Stimulated activated CD8-positive, alpha-beta memory T cell treated with anti-CD3 and anti-CD28 coated beads, Interleukin-2, amount 100 ng/mL, for 48 hours (primary cell): Measurements from ENCODE around the gene MIA.
"Not testable (repeated sequence)": the region's sequence is repeated elsewhere in the genome, so short reads cannot be mapped to it uniquely, and the experiment has no call there.

Source experiments
- DNase-seq, 2 donors: peaks; one replicate each; pipeline ENCODE4 v3.0.0-alpha.2; 2020; ENCODE audit warnings: low read depth in 2 of 2

Gene MIA

GRCh38 chr19:40774916-40775631, at the start of gene MIA:
TSS of gene MIA (plus strand) at chr19:40775521. CDS start at chr19:40775543, 22 bp downstream.
- no peak for DNase-seq

DNA sequence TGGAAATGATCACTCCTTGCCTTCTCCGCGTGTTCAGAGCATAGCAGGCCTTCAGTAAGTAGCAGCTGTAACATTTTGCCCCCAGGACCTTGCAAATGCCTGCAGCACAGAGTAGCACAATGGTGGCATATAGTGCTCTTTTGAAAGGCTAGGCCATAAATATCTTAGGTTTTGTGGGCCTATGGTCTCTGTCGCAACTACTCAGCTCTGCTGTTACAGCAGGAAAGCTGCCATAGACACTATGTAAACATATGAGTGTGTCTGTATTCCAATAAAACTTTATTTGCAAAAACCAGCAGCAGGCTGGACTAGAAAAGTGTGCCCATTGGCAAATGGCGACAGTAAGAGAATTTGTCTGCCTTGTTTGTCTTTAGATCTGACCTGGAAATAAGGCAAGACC, 49.0 kb upstream of the MIA start:
- DNase-seq, result no peak

DNA sequence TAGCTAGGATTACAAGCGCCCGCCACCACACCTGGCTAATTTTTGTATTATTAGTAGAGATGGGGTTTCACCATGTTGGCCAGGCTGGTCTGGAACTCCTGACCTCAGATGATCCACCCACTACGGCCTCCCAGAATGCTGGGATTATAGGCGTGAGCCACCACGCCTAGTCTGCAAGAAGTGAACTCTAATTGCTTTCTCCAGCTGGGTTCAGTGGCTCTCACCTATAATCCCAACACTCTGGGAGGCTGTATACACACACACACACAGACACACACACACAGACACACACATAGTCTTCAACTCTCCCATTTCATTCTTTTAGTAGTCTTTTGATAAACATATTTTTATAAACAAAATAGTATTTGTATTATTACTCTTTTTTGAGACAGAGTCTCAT, 45.3 kb upstream of the MIA start:
- DNase-seq, result not testable (repeated sequence)

DNA sequence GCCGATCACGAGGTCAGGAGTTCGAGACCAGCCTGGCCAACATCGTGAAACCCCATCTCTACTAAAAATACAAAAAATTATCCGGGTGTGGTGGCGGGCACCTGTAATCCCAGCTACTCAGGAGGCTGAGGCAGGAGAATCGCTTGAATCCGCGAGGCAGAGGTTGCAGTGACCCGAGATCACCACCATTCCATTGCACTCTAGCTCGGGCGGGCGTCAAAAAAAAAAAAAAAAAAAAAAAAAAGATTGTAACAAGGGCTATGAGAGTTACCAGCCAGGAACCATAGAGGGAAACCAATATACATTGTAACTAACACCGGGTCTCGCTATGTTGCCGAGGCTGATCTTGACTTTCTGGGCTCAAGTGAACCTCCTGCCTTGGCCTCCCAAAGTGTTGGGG, 43.0 kb upstream of the MIA start:
- not testable (repeated sequence) for DNase-seq

- DNase-seq, result no peak
Measured at GRCh38 chr19:40733149-40733548, 42.2 kb upstream of the MIA start.

- no peak for DNase-seq
Measured at GRCh38 chr19:40735013-40735771, 40.1 kb upstream of the MIA start.

DNA sequence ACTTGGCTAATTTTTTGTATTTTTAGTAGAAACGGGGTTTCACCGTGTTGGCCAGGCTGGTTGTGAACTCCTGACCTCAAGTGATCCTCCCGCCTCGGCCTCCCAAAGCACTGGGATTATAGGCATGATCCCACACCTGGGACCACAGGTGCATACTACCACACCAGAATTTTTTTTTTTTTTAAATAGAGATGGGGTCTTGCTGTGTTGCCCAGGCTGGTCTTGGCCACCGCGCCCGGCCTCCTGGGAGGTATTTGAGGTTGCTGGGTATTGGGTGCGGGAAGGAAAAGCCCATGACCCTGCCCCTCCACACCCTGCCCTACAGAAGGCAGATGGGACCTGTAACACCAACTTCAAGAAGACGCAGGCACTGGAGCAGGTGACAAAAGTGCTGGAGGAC, 38.7 kb upstream of the MIA start:
- DNase-seq, result no peak

GRCh38 chr19:40737102-40737644, 38.1 kb upstream of the MIA start:
- DNase-seq, result no peak

DNA sequence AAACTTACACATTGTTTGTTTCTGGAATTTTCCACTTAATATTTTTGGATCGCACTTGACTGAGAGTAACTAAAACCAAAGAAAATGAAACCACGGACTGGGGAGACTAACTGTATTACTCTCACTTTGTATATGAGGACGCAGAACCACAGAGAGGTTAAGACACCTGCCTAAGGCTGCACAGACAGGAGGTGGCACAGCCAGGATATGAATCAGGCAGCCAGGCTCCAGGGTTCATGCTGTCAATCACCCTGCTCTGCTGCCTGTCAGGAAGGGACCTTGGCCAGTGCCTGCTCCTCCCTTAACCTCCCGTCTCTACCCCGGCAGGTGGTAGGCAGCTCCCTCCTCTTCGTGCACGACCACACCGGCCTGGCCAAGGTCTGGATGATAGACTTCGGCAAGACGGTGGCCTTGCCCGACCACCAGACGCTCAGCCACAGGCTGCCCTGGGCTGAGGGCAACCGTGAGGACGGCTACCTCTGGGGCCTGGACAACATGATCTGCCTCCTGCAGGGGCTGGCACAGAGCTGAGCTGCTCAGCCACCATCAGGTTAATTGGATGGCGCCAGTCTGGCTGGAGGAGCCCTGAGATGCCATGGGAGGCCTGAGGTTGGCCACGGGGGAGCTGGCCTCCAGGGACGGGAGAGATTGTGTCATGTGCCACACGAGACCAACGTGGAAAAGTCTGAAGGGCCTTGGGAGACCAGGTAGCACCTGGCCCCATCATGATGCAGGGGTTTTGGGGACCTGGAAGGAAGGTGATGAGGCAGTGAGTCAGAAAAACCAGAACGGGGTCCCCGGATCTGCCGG, 36.1 kb upstream of the MIA start:
- no peak for DNase-seq

GRCh38 chr19:40739871-40740703, 35.2 kb upstream of the MIA start:
- DNase-seq, result no peak

- no peak for DNase-seq
Measured at GRCh38 chr19:40740747-40741146, 34.6 kb upstream of the MIA start.

DNA sequence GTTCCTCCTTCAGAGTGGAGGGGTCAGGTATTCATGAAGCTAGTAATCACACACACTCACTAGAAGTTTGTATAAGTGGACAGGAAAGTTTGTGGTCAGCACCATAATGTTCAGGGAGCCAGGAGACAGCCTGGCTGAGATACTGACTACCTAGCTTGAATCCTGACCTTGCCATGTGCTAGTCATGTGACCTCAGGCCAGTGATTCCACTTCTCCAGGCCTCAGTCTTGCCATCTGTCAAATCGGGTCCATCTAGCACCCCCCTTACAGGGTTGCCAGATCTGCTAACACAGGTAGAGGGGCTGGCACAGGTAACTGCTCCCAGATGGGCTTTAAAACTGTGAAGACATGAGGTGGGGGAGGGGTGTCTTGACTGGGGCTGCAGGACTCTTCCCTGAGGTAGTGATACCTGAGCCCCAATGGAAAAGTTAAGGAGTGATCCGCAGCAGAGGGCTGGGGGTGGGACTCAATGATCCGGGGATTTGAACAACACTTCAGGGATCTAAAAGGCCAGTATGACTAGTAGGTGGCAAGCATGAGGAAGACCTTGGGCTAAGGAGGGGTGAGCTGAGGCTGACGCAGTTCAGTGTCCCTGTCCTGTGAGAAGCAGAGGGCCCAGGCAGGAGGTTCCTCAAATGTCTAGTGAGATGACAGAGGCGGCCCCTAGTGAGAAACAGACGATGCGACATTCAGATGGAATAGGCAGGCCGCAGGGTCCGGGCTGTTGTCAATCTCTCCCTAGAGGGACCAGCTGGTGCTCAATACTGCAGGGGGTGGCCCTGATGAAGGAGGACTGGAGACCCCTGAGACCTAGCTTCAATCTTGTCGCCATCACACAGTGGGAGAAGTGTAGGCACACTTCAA, 33.6 kb upstream of the MIA start:
- no peak for DNase-seq

DNA sequence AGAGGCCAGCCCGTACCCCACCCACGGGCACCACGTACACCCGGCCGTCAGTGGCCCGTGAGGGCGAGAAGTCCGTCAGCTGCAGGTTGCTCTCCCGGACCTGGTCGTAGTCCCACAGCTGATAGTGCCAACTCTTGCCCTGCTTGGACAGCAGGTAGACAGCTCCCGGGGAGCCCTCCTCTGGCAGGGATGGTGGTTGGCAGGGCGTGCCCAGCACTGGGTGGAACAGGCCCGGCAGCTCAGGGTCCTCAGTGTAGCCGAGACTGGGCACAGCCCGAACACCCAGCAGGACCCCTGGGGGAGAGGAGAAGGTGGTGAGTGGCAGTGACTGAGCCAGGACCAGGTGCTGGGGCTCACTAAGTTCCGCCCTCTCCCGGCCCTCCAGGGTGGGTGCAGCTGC, 32.8 kb upstream of the MIA start:
- no peak for DNase-seq

DNA sequence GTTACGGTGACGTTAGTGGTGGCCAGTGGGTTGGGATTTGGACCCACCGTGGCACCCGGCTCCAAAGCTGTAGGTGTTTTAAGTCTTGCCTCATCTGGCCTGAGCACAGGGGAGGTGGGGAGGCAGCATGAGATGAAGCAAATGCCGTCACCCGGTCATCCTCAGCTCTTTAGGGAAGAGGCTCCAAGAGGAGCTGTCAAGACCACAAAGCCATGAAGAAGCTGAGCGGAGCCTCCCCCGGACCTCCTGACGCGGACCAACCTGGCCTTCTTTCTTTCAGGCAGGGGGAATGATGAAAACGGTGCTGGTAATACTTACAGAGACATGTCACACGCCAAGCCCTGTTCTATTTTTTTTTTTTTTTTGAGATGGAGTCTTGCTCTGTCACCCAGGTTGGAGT, 32.4 kb upstream of the MIA start:
- DNase-seq, result no peak

DNA sequence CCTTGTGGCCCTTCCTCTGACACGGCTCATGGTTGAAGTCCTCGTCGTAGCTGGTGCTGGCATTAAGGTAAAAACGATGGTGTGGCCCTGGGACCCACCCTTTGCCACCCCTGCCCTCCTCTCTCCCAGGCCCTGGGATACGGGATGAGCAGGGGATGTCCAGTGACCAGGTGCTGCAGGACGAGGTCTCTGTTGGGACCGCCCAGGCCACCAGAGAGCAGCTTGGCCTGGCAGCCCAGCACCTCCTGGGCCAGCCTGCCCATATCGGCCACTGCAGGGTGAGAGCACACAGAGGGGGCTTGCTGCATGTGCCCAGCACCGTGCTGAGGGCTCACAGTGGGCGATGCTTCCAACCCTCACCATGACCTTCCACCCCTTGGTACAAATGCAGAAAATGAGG, 31.4 kb upstream of the MIA start:
- DNase-seq, result no peak

DNA sequence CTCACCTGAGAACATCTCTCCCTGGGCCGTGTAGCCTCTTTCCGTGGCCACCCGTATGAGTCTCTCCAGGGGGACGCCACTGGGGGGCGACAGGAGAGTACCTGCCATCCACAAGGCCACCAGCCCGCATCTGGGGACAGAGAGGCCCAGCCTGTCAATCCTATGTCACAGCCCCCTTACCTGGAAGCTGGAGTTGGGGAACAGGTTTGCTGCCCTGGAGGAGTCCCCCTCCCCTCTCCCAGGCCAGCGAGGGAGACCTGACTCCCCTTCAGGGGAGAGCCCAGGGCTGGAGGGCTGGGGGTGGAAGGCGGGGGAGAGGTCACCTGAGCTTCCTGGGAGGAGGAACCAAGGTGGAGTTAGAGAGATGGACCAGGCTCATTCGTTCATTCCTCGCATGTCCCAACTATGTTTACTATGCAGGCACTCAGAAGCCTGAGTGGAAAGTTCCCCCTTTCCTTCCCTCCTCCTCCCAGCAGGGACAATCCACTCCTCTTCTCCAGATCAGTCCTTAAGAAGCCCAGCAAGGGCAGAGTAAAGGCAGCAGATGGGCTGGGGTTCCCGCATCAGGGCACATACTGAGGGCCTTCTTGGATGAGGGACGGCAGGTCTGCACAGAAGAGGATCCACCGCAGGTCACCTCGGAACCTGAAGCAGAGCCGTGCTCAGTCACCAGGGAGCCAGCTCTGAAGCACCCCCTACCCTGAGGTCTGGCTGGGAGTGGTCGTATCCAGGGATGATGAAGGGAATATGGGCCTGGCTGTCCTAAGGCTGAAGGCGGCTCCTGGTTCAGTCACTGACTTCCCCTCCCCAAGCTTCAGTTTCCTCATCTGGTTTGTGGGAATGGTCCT, 30.5 kb upstream of the MIA start:
- no peak for DNase-seq

- DNase-seq, result no peak
Measured at GRCh38 chr19:40745402-40745780, 29.9 kb upstream of the MIA start.

DNA sequence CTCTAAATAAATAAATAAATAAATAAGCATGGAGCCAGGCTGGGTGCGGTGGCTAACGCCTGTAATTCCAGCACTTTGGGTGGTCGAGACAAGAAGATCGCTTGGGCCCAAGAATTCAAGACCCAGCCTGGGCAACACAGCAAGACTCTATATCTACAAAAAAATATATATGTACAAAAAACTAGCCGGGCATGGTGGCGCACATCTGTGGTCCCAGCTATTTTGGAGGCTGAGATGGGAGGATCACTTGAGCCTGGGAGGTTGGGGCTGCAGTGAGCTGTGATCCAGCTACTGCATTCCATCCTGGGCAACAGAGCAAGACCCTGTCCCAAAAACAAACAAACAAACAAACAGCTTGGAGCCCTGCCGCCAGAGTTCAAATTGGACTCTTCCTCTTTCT, 27.8 kb upstream of the MIA start:
- no peak for DNase-seq

DNA sequence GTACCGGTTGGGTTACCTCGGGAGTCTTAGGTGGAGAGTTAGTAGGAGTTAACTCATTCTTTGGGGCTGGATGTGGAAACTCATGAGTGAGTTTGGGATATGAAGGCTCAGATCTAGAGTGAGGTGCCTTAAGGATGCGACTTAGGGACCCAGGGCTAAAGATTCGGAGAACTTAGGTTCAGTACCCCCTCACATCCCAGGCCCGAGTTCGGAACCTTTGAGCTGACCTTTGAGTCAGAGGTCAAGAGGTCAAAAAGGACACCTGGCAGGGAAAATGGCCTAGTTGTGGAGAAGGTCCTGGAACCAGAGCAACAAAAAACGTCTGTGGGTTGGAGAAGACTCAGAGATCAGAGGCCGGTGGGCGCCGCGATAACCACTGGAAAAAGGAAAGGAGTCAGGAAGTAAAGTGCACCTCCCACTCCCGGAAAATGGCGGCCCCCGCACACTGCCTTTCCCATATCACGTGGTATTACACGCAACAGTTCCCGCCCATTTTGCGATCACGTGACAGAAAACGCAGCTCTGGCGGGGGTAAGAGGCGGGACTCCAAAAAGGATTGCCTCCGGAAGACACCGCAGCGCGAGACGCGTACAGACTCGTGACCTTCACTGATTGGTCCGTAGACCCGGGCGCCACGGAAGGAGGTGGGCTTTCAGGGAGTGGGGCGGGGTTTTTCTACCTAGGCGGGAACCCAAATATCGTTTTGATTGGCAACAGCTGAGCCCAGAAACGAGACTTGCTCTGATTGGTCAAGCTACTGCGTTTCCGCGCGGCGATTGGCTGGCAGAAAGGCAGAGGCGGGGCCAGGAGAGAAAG, 25.1 kb upstream of the MIA start, which contains the start of gene ACTMAP:
TSS of gene ACTMAP (minus strand) at position 420 of the 816 bp plus-strand sequence. CDS start 674 bp downstream, outside the sequence.
- DNase-seq, result peak; percentile 95 to 99
